Mucosa of rectum (tissue), 2 donors: ENCODE measurements around the gene CHML.

Source experiments
- H3K27ac ChIP-seq, 2 donors: one replicate each; pipeline ENCODE4 v1.7.0; 2013; ENCODE audit warnings: inconsistent platforms in 2 of 2, low read depth in 2 of 2, low read length in 2 of 2
- H3K27me3 ChIP-seq, 2 donors: one replicate each; pipeline ENCODE4 v1.7.0; 2013; ENCODE audit warnings: low read length in 2 of 2; ENCODE audit not compliant: control insufficient read depth in 2 of 2, insufficient read depth in 2 of 2
- H3K36me3 ChIP-seq, 2 donors: one replicate each; pipeline ENCODE4 v1.7.0; 2013; ENCODE audit warnings: low read length in 2 of 2; ENCODE audit not compliant: control insufficient read depth in 2 of 2, insufficient read depth in 2 of 2
- H3K4me1 ChIP-seq, 2 donors: one replicate each; pipeline ENCODE4 v1.7.0; 2013; ENCODE audit warnings: low read length in 2 of 2, mild to moderate bottlenecking in 1 of 2; ENCODE audit not compliant: control insufficient read depth in 2 of 2, insufficient read depth in 2 of 2
- H3K4me3 ChIP-seq, 2 donors: one replicate each; pipeline ENCODE4 v1.7.0; 2013; ENCODE audit warnings: low read length in 2 of 2
- H3K9ac ChIP-seq, 2 donors: one replicate each; pipeline ENCODE4 v1.7.0; 2013; ENCODE audit warnings: low read length in 2 of 2, low read depth in 1 of 2, mild to moderate bottlenecking in 1 of 2
- H3K9me3 ChIP-seq, 2 donors: one replicate each; pipeline ENCODE4 v1.7.0; 2013; ENCODE audit warnings: low read length in 2 of 2; ENCODE audit not compliant: control insufficient read depth in 2 of 2
- donor health status: healthy.
- donor health status: Normal muscosa, but diverticular disease.

CHML gene

GRCh38 chr1:241611063-241611462 lies 29.1 kb downstream of the CHML start:
- Histone ChIP-seq H3K4me1 (peaks cover 8 to 21% of the 10 kb centered on the region in 2 donors), H3K4me3 (no peak overlapping the region), H3K9ac (no peak overlapping the region), H3K27ac (no peak overlapping the region), H3K27me3 (no peaks in the 10 kb centered on the region), H3K9me3 (no peaks in the 10 kb centered on the region), H3K36me3 (no peaks in the 10 kb centered on the region)

- no peaks in the 10 kb centered on the region for H3K9me3 ChIP-seq
- no peaks in the 10 kb centered on the region for H3K27me3 ChIP-seq
- H3K36me3 ChIP-seq, result peaks cover 0 to 2% of the 10 kb centered on the region in 2 donors
- no peak overlapping the region for H3K4me3 ChIP-seq
- no peak overlapping the region for H3K27ac ChIP-seq
- H3K4me1 ChIP-seq, result peaks cover 3 to 14% of the 10 kb centered on the region in 2 donors
- no peak overlapping the region for H3K9ac ChIP-seq
Observed at GRCh38 chr1:241610056-241610815, 29.9 kb downstream of the CHML start.

- H3K36me3 ChIP-seq, result peaks cover 0 to 5% of the 10 kb centered on the region in 2 donors
- no peaks in the 10 kb centered on the region for H3K9me3 ChIP-seq
- peaks cover 0 to 9% of the 10 kb centered on the region in 2 donors for H3K4me1 ChIP-seq
- H3K4me3 ChIP-seq, result no peak overlapping the region
- H3K27me3 ChIP-seq, result no peaks in the 10 kb centered on the region
- H3K9ac ChIP-seq, result no peak overlapping the region
- H3K27ac ChIP-seq, result no peak overlapping the region
Observed at GRCh38 chr1:241608379-241609033, 31.7 kb downstream of the CHML start.

- Histone ChIP-seq H3K27me3 (no peaks in the 10 kb centered on the region), H3K9me3 (no peaks in the 10 kb centered on the region), H3K27ac (no peak overlapping the region), H3K4me3 (no peak overlapping the region), H3K4me1 (peaks cover 0 to 9% of the 10 kb centered on the region in 2 donors), H3K36me3 (peaks cover 0 to 7% of the 10 kb centered on the region in 2 donors), H3K9ac (no peak overlapping the region)
Observed at GRCh38 chr1:241607497-241607896, 32.7 kb downstream of the CHML start.

- H3K27ac ChIP-seq, result no peak overlapping the region
- peaks cover 0 to 7% of the 10 kb centered on the region in 2 donors for H3K36me3 ChIP-seq
- H3K4me1 ChIP-seq, result peaks cover 0 to 9% of the 10 kb centered on the region in 2 donors
- H3K4me3 ChIP-seq, result no peak overlapping the region
- H3K9ac ChIP-seq, result no peak overlapping the region
- H3K9me3 ChIP-seq, result no peaks in the 10 kb centered on the region
- H3K27me3 ChIP-seq, result no peaks in the 10 kb centered on the region
Observed at GRCh38 chr1:241606544-241606943, 33.6 kb downstream of the CHML start.

GRCh38 chr1:241605146-241605805 lies 34.9 kb downstream of the CHML start:
- Histone ChIP-seq H3K9ac (no peak overlapping the region), H3K36me3 (peaks cover 0 to 7% of the 10 kb centered on the region in 2 donors), H3K27ac (no peak overlapping the region), H3K9me3 (no peaks in the 10 kb centered on the region), H3K4me3 (no peak overlapping the region), H3K4me1 (peaks cover 0 to 2% of the 10 kb centered on the region in 2 donors), H3K27me3 (no peaks in the 10 kb centered on the region)

GRCh38 chr1:241603731-241604245 lies 36.4 kb downstream of the CHML start:
- Histone ChIP-seq H3K36me3 (peaks cover 0 to 7% of the 10 kb centered on the region in 2 donors), H3K4me3 (no peak overlapping the region), H3K27me3 (no peaks in the 10 kb centered on the region), H3K4me1 (no peaks in the 10 kb centered on the region), H3K9me3 (no peaks in the 10 kb centered on the region), H3K9ac (no peak overlapping the region), H3K27ac (no peak overlapping the region)

GRCh38 chr1:241600496-241600901 lies 39.7 kb downstream of the CHML start:
- peaks cover 4 to 7% of the 10 kb centered on the region in 2 donors for H3K36me3 ChIP-seq
- H3K9ac ChIP-seq, result no peak overlapping the region
- H3K4me3 ChIP-seq, result no peak overlapping the region
- H3K27me3 ChIP-seq, result no peaks in the 10 kb centered on the region
- H3K4me1 ChIP-seq, result no peaks in the 10 kb centered on the region
- no peak overlapping the region for H3K27ac ChIP-seq
- H3K9me3 ChIP-seq, result no peaks in the 10 kb centered on the region

- H3K9ac ChIP-seq, result no peak overlapping the region
- peaks cover 4% of the 10 kb centered on the region in 2 donors for H3K36me3 ChIP-seq
- H3K9me3 ChIP-seq, result no peaks in the 10 kb centered on the region
- H3K4me1 ChIP-seq, result no peaks in the 10 kb centered on the region
- no peak overlapping the region for H3K27ac ChIP-seq
- H3K27me3 ChIP-seq, result no peaks in the 10 kb centered on the region
- H3K4me3 ChIP-seq, result no peak overlapping the region
Observed at GRCh38 chr1:241598249-241598648, 41.9 kb downstream of the CHML start.

GRCh38 chr1:241596633-241597032 lies 43.5 kb downstream of the CHML start:
- Histone ChIP-seq H3K27ac (no peak overlapping the region), H3K27me3 (no peaks in the 10 kb centered on the region), H3K4me1 (no peaks in the 10 kb centered on the region), H3K4me3 (no peak overlapping the region), H3K9me3 (no peaks in the 10 kb centered on the region), H3K36me3 (peaks cover 4% of the 10 kb centered on the region in 2 donors), H3K9ac (no peak overlapping the region)
